Keratinocyte (primary cell): ENCODE measurements around the gene CYP26C1. TPM values are rescaled to one million over a fixed set of nuclear protein-coding genes. Genes with fewer than 3 reads are reported as not detected.

Experiments
- DNase-seq: peaks from one replicate; pipeline ENCODE4 v3.0.0-alpha.2; 2011; ENCODE audit warnings: low read depth, missing footprints, low spot score
- FAIRE-seq: peaks from 2 replicates; lab custom pipeline; 2011; peaks lifted over from hg19 to GRCh38; lab: Jason Lieb, UNC
- H2AFZ ChIP-seq: 2 replicates; pipeline ENCODE4 v1.6.0; 2012; ENCODE audit warnings: low read length, control low read depth, inconsistent platforms; ENCODE audit not compliant: control insufficient read depth
- H3K27ac ChIP-seq: 2 replicates; pipeline ENCODE4 v1.5.1; 2011; ENCODE audit warnings: low read length; ENCODE audit not compliant: control insufficient read depth, insufficient read depth
- H3K27me3 ChIP-seq: 3 replicates; pipeline ENCODE4 v1.6.0; 2011; ENCODE audit warnings: low read length; ENCODE audit not compliant: control insufficient read depth, insufficient read depth; ENCODE audit errors: extremely low read depth
- H3K36me3 ChIP-seq, 2 experiments: 2 replicates in 1 of 2; 3 replicates in 1 of 2; pipeline ENCODE4 v1.5.1; 2011; ENCODE audit warnings: low read length in 2 of 2, mild to moderate bottlenecking in 1 of 2; ENCODE audit not compliant: control insufficient read depth in 2 of 2, insufficient read depth in 2 of 2; ENCODE audit errors: extremely low read depth in 1 of 2
- H3K4me1 ChIP-seq: 3 replicates; pipeline ENCODE4 v1.5.1; 2011; ENCODE audit warnings: low read length; ENCODE audit not compliant: control insufficient read depth, insufficient read depth; ENCODE audit errors: extremely low read depth
- H3K4me2 ChIP-seq: 3 replicates; pipeline ENCODE4 v1.6.0; 2011; ENCODE audit warnings: low read depth, low read length; ENCODE audit not compliant: control insufficient read depth, insufficient read depth; ENCODE audit errors: extremely low read depth
- H3K4me3 ChIP-seq, 3 experiments: fragments of 200-600 bp in 1 of 3; sonication (generic) in 1 of 3; 2 replicates in 2 of 3; 3 replicates in 1 of 3; pipeline ENCODE4 v1.5.1; 2011 to 2016; ENCODE audit warnings: low read length in 3 of 3, mild to moderate bottlenecking in 3 of 3, control low read depth in 2 of 3, inconsistent platforms in 1 of 3, low read depth in 1 of 3, mixed read lengths in 1 of 3, mixed run types in 1 of 3, moderate library complexity in 1 of 3; ENCODE audit not compliant: control insufficient read depth in 2 of 3, insufficient read depth in 2 of 3; ENCODE audit errors: extremely low read depth in 1 of 3
- H3K79me2 ChIP-seq: 2 replicates; pipeline ENCODE4 v1.6.0; 2012; ENCODE audit warnings: low read length; ENCODE audit not compliant: control insufficient read depth, insufficient read depth
- H3K9ac ChIP-seq: 3 replicates; pipeline ENCODE4 v1.6.0; 2011; ENCODE audit warnings: low read length; ENCODE audit not compliant: control insufficient read depth, insufficient read depth; ENCODE audit errors: extremely low read depth
- H3K9me1 ChIP-seq: 3 replicates; pipeline ENCODE4 v1.6.0; 2011; ENCODE audit warnings: low read length; ENCODE audit not compliant: control insufficient read depth, insufficient read depth; ENCODE audit errors: extremely low read depth
- H3K9me3 ChIP-seq: 2 replicates; pipeline ENCODE4 v1.5.1; 2012; ENCODE audit warnings: low read depth, low read length; ENCODE audit not compliant: control insufficient read depth
- H4K20me1 ChIP-seq: 3 replicates; pipeline ENCODE4 v1.6.0; 2011; ENCODE audit warnings: low read length; ENCODE audit not compliant: control insufficient read depth, insufficient read depth; ENCODE audit errors: extremely low read depth
- CTCF ChIP-seq, 3 experiments: IDR thresholded peaks in 1 of 3; conservative IDR thresholded peaks in 1 of 3; optimal IDR thresholded peaks in 1 of 3; 2 replicates in 2 of 3; 3 replicates in 1 of 3; pipeline versions ENCODE3 to v1.5.1; 2011; ENCODE audit warnings: low read length in 3 of 3, mild to moderate bottlenecking in 3 of 3, moderate library complexity in 2 of 3, control low read depth in 1 of 3, inconsistent platforms in 1 of 3; ENCODE audit not compliant: insufficient read depth in 2 of 3; ENCODE audit errors: extremely low read depth in 1 of 3
- EZH2 ChIP-seq: IDR thresholded peaks from one replicate; pipeline ENCODE4 v1.6.1; 2012; ENCODE audit warnings: inconsistent platforms, mild to moderate bottlenecking, low read length, moderate library complexity
- dilution Hi-C: fragments of 300-500 bp; cut with MboI; formaldehyde crosslinking; loops from one replicate; pipeline ENCODE4 v1.7.0; 2020; ENCODE audit warnings: low sequenced_read_pairs; ENCODE audit not compliant: extremely low pct_ligation_motif_present
- polyA plus RNA-seq, 5 experiments: library from polyadenylated mRNA; depleted of rRNA in 3 of 5; stranded (reverse) in 3 of 5; stranded (forward) in 1 of 5; unstranded in 1 of 5; fragments of >200 nt; gene quantifications; 1 replicate in 1 of 5; 2 replicates in 3 of 5; 3 replicates in 1 of 5; pipeline versions ENCODE4 v1.2.1 to v1.2.3, GENCODE V29; 2011 to 2012; ENCODE audit warnings: missing spikeins in 2 of 5, low read depth in 1 of 5, low replicate concordance in 1 of 5

The CYP26C1 gene
- polyA plus RNA-seq, 1 donor (not counting 4 experiments of a cell fraction or from before 2014, with no cell fraction given), result not detected

- Histone ChIP-seq H4K20me1 (no peaks in the 10 kb centered on the region), H3K9ac (no peak overlapping the region), H3K9me3 (no peaks in the 10 kb centered on the region), H3K27me3 (peaks cover 70% of the 10 kb centered on the region), H3K4me2 (no peak overlapping the region), H3K4me1 (no peaks in the 10 kb centered on the region), H2AFZ (no peak overlapping the region), H3K4me3 (no peak overlapping the region), H3K79me2 (no peaks in the 10 kb centered on the region), H3K9me1 (no peaks in the 10 kb centered on the region), H3K36me3 (no peaks in the 10 kb centered on the region), H3K27ac (no peak overlapping the region)
- dilution Hi-C loops, result no loop called here
- TF ChIP-seq CTCF (optimal IDR thresholded peaks at IDR 0.05 in 1 of 3, IDR thresholded peaks at IDR 0.05 in 1 of 3, conservative IDR thresholded peaks at IDR 0.05 in 1 of 3; ENCODE audit: extremely low read depth in 1 of 3, insufficient read depth in 2 of 3, low read length in 3 of 3), result no peak
- no peak for TF ChIP-seq EZH2
- FAIRE-seq (no peak), DNase-seq (no peak)
These were observed 16.3 kb downstream of the CYP26C1 start for GRCh38 chr10:93076871-93077270.

GRCh38 chr10:93077860-93078337 lies 17.3 kb downstream of the CYP26C1 start:
- Histone ChIP-seq H3K9me1 (no peaks in the 10 kb centered on the region), H3K9me3 (no peaks in the 10 kb centered on the region), H3K4me1 (no peaks in the 10 kb centered on the region), H3K4me3 (no peak overlapping the region), H3K27ac (no peak overlapping the region), H3K4me2 (no peak overlapping the region), H2AFZ (no peak overlapping the region), H3K79me2 (no peaks in the 10 kb centered on the region), H3K9ac (no peak overlapping the region), H3K27me3 (peaks cover 61% of the 10 kb centered on the region), H4K20me1 (no peaks in the 10 kb centered on the region), H3K36me3 (no peaks in the 10 kb centered on the region)
- DNase-seq (no peak), FAIRE-seq (no peak)
- TF ChIP-seq EZH2 (no peak), CTCF (optimal IDR thresholded peaks at IDR 0.05 in 1 of 3, IDR thresholded peaks at IDR 0.05 in 1 of 3, conservative IDR thresholded peaks at IDR 0.05 in 1 of 3; ENCODE audit: extremely low read depth in 1 of 3, insufficient read depth in 2 of 3, low read length in 3 of 3) (no peak)
- dilution Hi-C loops, result no loop called here
